OCI-LY3 (cell line): ENCODE results near the gene USH2A.

Experiments used
- H2AFZ ChIP-seq: fragments of 200-600, 300-600 bp; shearing (Covaris generic); 2 replicates; pipeline ENCODE4 v1.6.0; 2014; ENCODE audit warnings: antibody characterized with exemption, low read depth, low read length
- H3K27ac ChIP-seq: fragments of 200-600, 300-600 bp; sonication (generic); 2 replicates; pipeline ENCODE4 v1.5.1; 2014; ENCODE audit warnings: mild to moderate bottlenecking, low read length, moderate library complexity, mixed read lengths
- H3K27me3 ChIP-seq: fragments of 200-600, 300-600 bp; sonication (generic); 2 replicates; pipeline ENCODE4 v1.6.1; 2014; ENCODE audit warnings: low read depth, low read length, mixed read lengths
- H3K36me3 ChIP-seq: fragments of 200-600, 300-600 bp; sonication (generic); replicated peaks from 2 replicates; pipeline ENCODE3; 2014; ENCODE audit warnings: low read depth, low read length, mixed read lengths
- H3K4me1 ChIP-seq: fragments of 300-600, 200-600 bp; sonication (generic); 2 replicates; pipeline ENCODE4 v1.6.1; 2014; ENCODE audit warnings: low read length, mixed read lengths
- H3K4me2 ChIP-seq: fragments of 200-600, 300-600 bp; sonication (generic); 2 replicates; pipeline ENCODE4 v1.6.1; 2014; ENCODE audit warnings: low read length, mixed read lengths
- H3K4me3 ChIP-seq: fragments of 300-600, 200-600 bp; sonication (generic); 2 replicates; pipeline ENCODE4 v1.5.1; 2014; ENCODE audit warnings: antibody characterized with exemption, mild to moderate bottlenecking, low read length, moderate library complexity
- H3K79me2 ChIP-seq: fragments of 300-600, 200-600 bp; shearing (Covaris generic); 2 replicates; pipeline ENCODE4 v1.6.1; 2014; ENCODE audit warnings: mild to moderate bottlenecking, low read length, mixed read lengths
- H3K9ac ChIP-seq: fragments of 300-600, 200-600 bp; shearing (Covaris generic); 2 replicates; pipeline ENCODE4 v1.6.0; 2014; ENCODE audit warnings: mild to moderate bottlenecking, low read length, moderate library complexity
- H3K9me3 ChIP-seq: fragments of 200-600, 300-600 bp; shearing (Covaris generic); 2 replicates; pipeline ENCODE4 v1.6.1; 2014; ENCODE audit warnings: low read length, mixed read lengths; ENCODE audit not compliant: insufficient read depth
- H4K20me1 ChIP-seq: fragments of 200-600, 300-600 bp; sonication (generic); 2 replicates; pipeline ENCODE4 v1.6.1; 2016; ENCODE audit warnings: low read length, mixed read lengths; ENCODE audit not compliant: insufficient read depth
- CTCF ChIP-seq: fragments of 200-600, 300-600 bp; sonication (generic); IDR thresholded peaks from 2 replicates; pipeline ENCODE4 v1.5.1; 2014; ENCODE audit warnings: antibody characterized with exemption, low read length, low read depth
- EZH2phosphoT487 ChIP-seq: fragments of 200-600 bp; shearing (Covaris generic); IDR thresholded peaks from 2 replicates; pipeline ENCODE4 v1.6.1; 2018; ENCODE audit warnings: antibody characterized with exemption, mixed run types, low read depth

USH2A gene

GRCh38 chr1:216247937-216248336, 175.3 kb downstream of the USH2A start:
- Histone ChIP-seq H3K79me2 (no peaks in the 10 kb centered on the region), H4K20me1 (no peaks in the 10 kb centered on the region), H3K27me3 (no peaks in the 10 kb centered on the region), H3K36me3 (no peaks in the 10 kb centered on the region), H3K4me1 (no peaks in the 10 kb centered on the region), H3K9ac (no peak overlapping the region), H3K9me3 (no peaks in the 10 kb centered on the region), H2AFZ (no peak overlapping the region), H3K27ac (no peak overlapping the region), H3K4me2 (no peak overlapping the region), H3K4me3 (no peak overlapping the region)
- TF ChIP-seq CTCF = no peak
- no peak for TF ChIP-seq EZH2phosphoT487

DNA sequence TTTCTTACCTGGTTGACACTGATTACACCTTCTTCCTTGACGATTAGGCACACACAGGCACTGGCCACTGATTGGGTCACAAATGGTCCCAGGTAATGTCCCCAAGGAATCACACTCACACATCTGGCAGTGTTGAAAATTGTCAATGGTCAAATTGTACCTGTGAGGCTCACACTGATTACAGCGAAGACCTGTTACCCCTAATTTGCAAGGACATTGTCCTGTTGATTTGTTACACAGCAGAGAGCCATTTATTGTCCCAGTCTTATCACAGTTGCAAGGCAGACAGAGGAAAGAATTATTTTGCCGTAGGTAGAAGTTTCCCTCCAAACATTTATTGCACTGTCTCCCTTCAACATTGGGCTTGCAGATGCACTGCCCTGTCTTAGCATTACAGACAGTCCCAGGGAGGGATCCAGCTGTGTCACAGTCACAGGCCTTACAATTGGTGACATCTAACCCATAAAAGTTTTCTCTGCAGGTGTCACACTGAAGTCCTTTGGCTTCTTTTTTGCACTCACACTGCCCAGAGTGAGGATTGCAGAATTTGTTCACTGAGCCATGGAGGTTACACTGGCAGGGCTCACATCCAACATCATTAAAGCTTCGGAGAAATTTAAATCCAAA, 176.6 kb downstream of the USH2A start:
- no peak overlapping the region for H3K9ac ChIP-seq
- no peaks in the 10 kb centered on the region for H3K36me3 ChIP-seq
- no peak overlapping the region for H3K4me2 ChIP-seq
- no peaks in the 10 kb centered on the region for H3K79me2 ChIP-seq
- no peak overlapping the region for H2AFZ ChIP-seq
- no peaks in the 10 kb centered on the region for H3K27me3 ChIP-seq
- H3K9me3 ChIP-seq = no peaks in the 10 kb centered on the region
- no peak overlapping the region for H3K27ac ChIP-seq
- H3K4me1 ChIP-seq = no peaks in the 10 kb centered on the region
- H4K20me1 ChIP-seq = no peaks in the 10 kb centered on the region
- TF ChIP-seq EZH2phosphoT487 = no peak
- TF ChIP-seq CTCF = no peak
- H3K4me3 ChIP-seq = no peak overlapping the region

GRCh38 chr1:216238844-216239243, 184.4 kb downstream of the USH2A start:
- Histone ChIP-seq H2AFZ (no peak overlapping the region), H3K4me1 (no peaks in the 10 kb centered on the region), H3K36me3 (no peaks in the 10 kb centered on the region)

DNA sequence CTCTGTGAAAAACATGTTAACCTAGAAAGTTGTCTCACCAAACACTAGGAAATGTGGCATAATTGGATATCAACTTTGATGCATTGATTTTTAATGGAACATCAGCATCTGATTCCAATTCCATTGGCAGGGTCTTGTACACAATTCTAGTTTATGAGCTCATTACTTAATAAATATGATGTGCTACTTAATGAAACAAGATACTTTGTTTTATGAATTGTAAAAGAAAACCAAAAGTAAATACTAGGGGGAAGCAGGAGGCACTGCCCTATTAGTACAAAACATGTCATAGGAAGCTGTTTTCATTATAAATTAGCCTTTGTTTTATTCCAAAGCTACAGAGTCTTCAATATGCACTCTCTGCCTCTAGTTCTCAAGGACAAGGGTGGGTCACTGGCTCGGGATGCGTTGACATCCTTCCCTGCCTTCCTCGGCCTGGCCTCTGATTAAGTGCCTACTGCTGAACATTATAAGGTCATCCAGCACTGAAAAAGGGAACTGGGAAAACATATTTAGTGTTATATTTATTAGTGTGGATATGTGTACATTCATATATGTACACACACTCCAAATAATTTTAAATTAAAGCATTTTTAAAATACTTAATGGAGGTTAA, 185.2 kb downstream of the USH2A start:
- H2AFZ ChIP-seq = no peak overlapping the region
- no peak overlapping the region for H3K4me3 ChIP-seq

More at GRCh38 chr1:216238844-216239243, 184.4 kb downstream of the USH2A start:
- Histone ChIP-seq H3K27me3 (peaks cover 3% of the 10 kb centered on the region; the same call in 1 of the 2 replicates), H3K4me3 (no peak overlapping the region), H4K20me1 (no peaks in the 10 kb centered on the region), H3K9me3 (no peaks in the 10 kb centered on the region), H3K27ac (no peak overlapping the region), H3K4me2 (no peak overlapping the region), H3K79me2 (no peaks in the 10 kb centered on the region), H3K9ac (no peak overlapping the region)
- TF ChIP-seq EZH2phosphoT487 = no peak
- TF ChIP-seq CTCF = no peak

More for the DNA sequence above, 185.2 kb downstream of the USH2A start:
- Histone ChIP-seq H3K4me1 (no peaks in the 10 kb centered on the region), H3K36me3 (no peaks in the 10 kb centered on the region), H3K9ac (no peak overlapping the region), H3K27ac (no peak overlapping the region), H3K4me2 (no peak overlapping the region), H3K27me3 (peaks cover 3% of the 10 kb centered on the region; the same call in 1 of the 2 replicates), H4K20me1 (no peaks in the 10 kb centered on the region), H3K79me2 (no peaks in the 10 kb centered on the region), H3K9me3 (no peaks in the 10 kb centered on the region)
- TF ChIP-seq CTCF (no peak), EZH2phosphoT487 (no peak)
